ENCODE data around the gene YJU2. TPM values are rescaled to one million over a fixed set of nuclear protein-coding genes. Genes with fewer than 3 reads are reported as not detected.
"Not testable (repeated sequence)": the region's sequence is repeated elsewhere in the genome, so short reads cannot be mapped to it uniquely, and the experiment has no call there.

YJU2 gene
- total RNA-seq, 3 donors from 2014 or later (not counting 1 experiment from before 2014, with no cell fraction given), result 37.7 to 39.5 (median 38.5) TPM

DNA sequence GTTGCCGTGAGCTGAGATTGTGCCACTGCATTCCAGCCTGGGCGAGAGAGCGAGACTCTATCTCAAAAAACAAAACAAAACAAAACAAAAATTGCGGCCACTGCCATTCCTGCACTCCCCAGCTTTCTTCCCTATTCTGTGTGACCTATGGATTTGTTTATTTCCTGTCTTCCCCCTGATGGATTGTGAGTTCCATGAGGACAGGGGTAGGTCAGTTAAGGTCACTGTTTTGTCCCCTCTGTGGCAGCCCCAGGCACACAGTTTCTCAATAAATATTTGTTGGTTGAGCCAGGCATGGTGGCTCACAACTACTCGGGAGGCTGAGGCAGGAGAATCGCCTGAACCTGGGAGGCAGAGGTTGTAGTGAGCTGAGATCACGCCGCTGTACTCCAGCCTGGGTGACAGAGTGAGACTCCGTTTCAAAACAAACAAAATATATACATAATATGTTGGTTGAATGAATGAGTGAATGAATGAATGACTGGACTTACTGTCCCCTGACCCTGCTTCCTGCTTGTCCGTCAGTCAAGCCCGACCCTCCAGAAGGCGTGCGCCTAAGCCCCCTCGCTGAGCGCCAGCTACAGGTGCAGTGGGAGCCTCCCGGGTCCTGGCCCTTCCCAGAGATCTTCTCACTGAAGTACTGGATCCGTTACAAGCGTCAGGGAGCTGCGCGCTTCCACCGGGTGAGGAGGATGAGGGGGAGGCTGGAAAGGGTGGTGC is 12.6 kb upstream of the YJU2 start:
- intact Hi-C loops (cut with micrococcal nuclease), result no loop called here
- WGBS (ENCODE audit: insufficient coverage), result 79% methylated on average over 15 of the region's 21 CpGs

DNA sequence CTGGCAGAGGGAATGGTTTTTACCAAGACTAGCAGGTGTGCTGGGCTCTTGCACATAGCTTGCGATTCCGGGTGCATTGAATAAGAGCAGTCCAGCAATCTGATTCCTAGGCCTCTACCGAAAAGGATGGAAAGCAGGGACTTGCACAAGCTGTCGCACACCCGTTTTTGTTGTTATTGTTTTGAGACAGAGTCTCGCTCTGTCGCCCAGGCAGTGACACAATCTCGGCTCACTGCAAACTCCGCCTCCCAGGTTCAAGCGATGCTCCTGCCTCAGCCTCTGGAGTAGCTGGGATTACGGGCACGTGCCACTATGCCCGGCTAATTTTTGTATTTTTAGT is 12.0 kb upstream of the YJU2 start:
- no peak overlapping the region for H3K4me3 Mint-ChIP-seq
- no peak overlapping the region for H3K27ac Mint-ChIP-seq
- no peak for DNase-seq
- H3K4me1 ChIP-seq (ENCODE audit: control insufficient read depth, insufficient read depth, low read length), result no peaks in the 10 kb centered on the region
- H3K36me3 ChIP-seq (ENCODE audit: control insufficient read depth, insufficient read depth, low read length), result no peaks in the 10 kb centered on the region
- 86% methylated on average over 13 of the region's 13 CpGs for WGBS (ENCODE audit: insufficient coverage)
- H3K27me3 ChIP-seq (ENCODE audit: control insufficient read depth, insufficient read depth, low read length), result no peaks in the 10 kb centered on the region
- no peak overlapping the region for H3K4me3 ChIP-seq (ENCODE audit: low read length)
- H3K36me3 Mint-ChIP-seq, result no peaks in the 10 kb centered on the region
- intact Hi-C loops (cut with micrococcal nuclease), result no loop called here
- peaks cover 0 to 5% of the 10 kb centered on the region in 2 donors for H3K27me3 Mint-ChIP-seq (ENCODE audit: low read depth in 2 of 2)
- no peaks in the 10 kb centered on the region for H3K9me3 Mint-ChIP-seq
- H3K9me3 ChIP-seq (ENCODE audit: control insufficient read depth, insufficient read depth, low read length), result no peaks in the 10 kb centered on the region
- no peak for ATAC-seq
- TF ChIP-seq, protein P1, sequence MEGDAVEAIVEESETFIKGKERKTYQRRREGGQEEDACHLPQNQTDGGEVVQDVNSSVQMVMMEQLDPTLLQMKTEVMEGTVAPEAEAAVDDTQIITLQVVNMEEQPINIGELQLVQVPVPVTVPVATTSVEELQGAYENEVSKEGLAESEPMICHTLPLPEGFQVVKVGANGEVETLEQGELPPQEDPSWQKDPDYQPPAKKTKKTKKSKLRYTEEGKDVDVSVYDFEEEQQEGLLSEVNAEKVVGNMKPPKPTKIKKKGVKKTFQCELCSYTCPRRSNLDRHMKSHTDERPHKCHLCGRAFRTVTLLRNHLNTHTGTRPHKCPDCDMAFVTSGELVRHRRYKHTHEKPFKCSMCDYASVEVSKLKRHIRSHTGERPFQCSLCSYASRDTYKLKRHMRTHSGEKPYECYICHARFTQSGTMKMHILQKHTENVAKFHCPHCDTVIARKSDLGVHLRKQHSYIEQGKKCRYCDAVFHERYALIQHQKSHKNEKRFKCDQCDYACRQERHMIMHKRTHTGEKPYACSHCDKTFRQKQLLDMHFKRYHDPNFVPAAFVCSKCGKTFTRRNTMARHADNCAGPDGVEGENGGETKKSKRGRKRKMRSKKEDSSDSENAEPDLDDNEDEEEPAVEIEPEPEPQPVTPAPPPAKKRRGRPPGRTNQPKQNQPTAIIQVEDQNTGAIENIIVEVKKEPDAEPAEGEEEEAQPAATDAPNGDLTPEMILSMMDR (IDR thresholded peaks at IDR 0.05), result no peak
- H3K27ac ChIP-seq (ENCODE audit: low read length), result no peak overlapping the region
- no peaks in the 10 kb centered on the region for H3K4me1 Mint-ChIP-seq

More for the DNA sequence above, 12.6 kb upstream of the YJU2 start:
- Mint-ChIP-seq H3K27me3 (ENCODE audit: low read depth in 2 of 2) (peaks cover 0 to 5% of the 10 kb centered on the region in 2 donors), H3K36me3 (no peaks in the 10 kb centered on the region), H3K4me3 (no peak overlapping the region), H3K9me3 (no peaks in the 10 kb centered on the region), H3K27ac (no peak overlapping the region), H3K4me1 (no peaks in the 10 kb centered on the region)
- Histone ChIP-seq H3K9me3 (ENCODE audit: control insufficient read depth, insufficient read depth, low read length) (no peaks in the 10 kb centered on the region), H3K27ac (ENCODE audit: low read length) (no peak overlapping the region), H3K4me1 (ENCODE audit: control insufficient read depth, insufficient read depth, low read length) (peaks cover 5% of the 10 kb centered on the region), H3K4me3 (ENCODE audit: low read length) (no peak overlapping the region), H3K36me3 (ENCODE audit: control insufficient read depth, insufficient read depth, low read length) (no peaks in the 10 kb centered on the region), H3K27me3 (ENCODE audit: control insufficient read depth, insufficient read depth, low read length) (peaks cover 3% of the 10 kb centered on the region)
- TF ChIP-seq, protein P1 (IDR thresholded peaks at IDR 0.05), result no peak
- DNase-seq, result no peak
- no peak for ATAC-seq

DNA sequence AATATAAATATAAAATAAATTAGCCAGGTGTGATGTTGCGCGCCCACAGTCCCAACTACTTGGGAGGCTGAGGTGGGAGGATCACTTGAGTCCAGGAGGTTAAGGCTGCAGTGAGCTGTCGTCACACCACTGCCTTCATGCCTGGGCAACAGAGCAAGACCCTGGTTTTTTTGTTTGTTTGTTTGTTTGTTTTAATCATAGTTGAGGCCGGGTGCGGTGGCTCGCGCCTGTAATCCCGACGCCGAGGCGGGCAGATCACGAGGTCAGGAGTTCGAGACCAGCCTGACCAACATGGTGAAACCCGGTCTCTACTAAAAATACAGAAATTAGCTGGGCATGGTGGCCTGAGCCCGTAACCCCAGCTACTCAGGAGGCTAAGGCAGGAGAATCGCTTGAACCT is 9.4 kb upstream of the YJU2 start:
- H3K4me3 ChIP-seq (ENCODE audit: low read length); H3K27ac Mint-ChIP-seq; H3K4me1 Mint-ChIP-seq; H3K9me3 ChIP-seq (ENCODE audit: control insufficient read depth, insufficient read depth, low read length); H3K27me3 ChIP-seq (ENCODE audit: control insufficient read depth, insufficient read depth, low read length); DNase-seq; H3K36me3 Mint-ChIP-seq; H3K4me1 ChIP-seq (ENCODE audit: control insufficient read depth, insufficient read depth, low read length); H3K27me3 Mint-ChIP-seq (ENCODE audit: low read depth in 2 of 2); ATAC-seq; H3K4me3 Mint-ChIP-seq; intact Hi-C loops (cut with micrococcal nuclease); H3K27ac ChIP-seq (ENCODE audit: low read length); H3K9me3 Mint-ChIP-seq; H3K36me3 ChIP-seq (ENCODE audit: control insufficient read depth, insufficient read depth, low read length): not testable (repeated sequence)
- 88% methylated on average over 16 of the region's 16 CpGs for WGBS (ENCODE audit: insufficient coverage)

GRCh38 chr19:4238831-4239230 is 8.0 kb upstream of the YJU2 start:
- no peak overlapping the region for H3K4me3 ChIP-seq (ENCODE audit: low read length)

More at GRCh38 chr19:4238831-4239230, 8.0 kb upstream of the YJU2 start:
- H3K27me3 ChIP-seq (ENCODE audit: control insufficient read depth, insufficient read depth, low read length), result no peaks in the 10 kb centered on the region
- TF ChIP-seq, protein P1 (IDR thresholded peaks at IDR 0.05), result no peak
- no peaks in the 10 kb centered on the region for H3K4me1 Mint-ChIP-seq
- H3K36me3 ChIP-seq (ENCODE audit: control insufficient read depth, insufficient read depth, low read length), result no peaks in the 10 kb centered on the region
- 83% methylated on average over 3 of the region's 4 CpGs for WGBS (ENCODE audit: insufficient coverage)
- no peak for ATAC-seq
- intact Hi-C loops (cut with micrococcal nuclease), result no loop called here
- peaks cover 4% of the 10 kb centered on the region for H3K9me3 ChIP-seq (ENCODE audit: control insufficient read depth, insufficient read depth, low read length)
- H3K36me3 Mint-ChIP-seq, result no peaks in the 10 kb centered on the region
- DNase-seq, result no peak
- no peak overlapping the region for H3K4me3 Mint-ChIP-seq
- no peak overlapping the region for H3K27ac ChIP-seq (ENCODE audit: low read length)
- H3K9me3 Mint-ChIP-seq, result peaks cover 0 to 2% of the 10 kb centered on the region in 2 donors
- no peaks in the 10 kb centered on the region for H3K4me1 ChIP-seq (ENCODE audit: control insufficient read depth, insufficient read depth, low read length)
- no peak overlapping the region for H3K27ac Mint-ChIP-seq
- peaks cover 0 to 2% of the 10 kb centered on the region in 2 donors for H3K27me3 Mint-ChIP-seq (ENCODE audit: low read depth in 2 of 2)
